ENCODE measurements around the gene ZNF282. TPM values are rescaled to one million over a fixed set of nuclear protein-coding genes. Genes with fewer than 3 reads are reported as not detected.

The ZNF282 gene
- total and polyA plus RNA-seq, 9 of the 15 experiments (the other 6 are each of a cell fraction or from before 2014, with no cell fraction given), result 0.76 to 58.6 (median 17.4) TPM

- TF ChIP-seq REST (IDR thresholded peaks at IDR 0.05; ENCODE audit: borderline replicate concordance), result peak; percentile 33; the same call in 1 of the 2 replicates
- peak; percentile 51; the same call in 1 of the 2 replicates for TF ChIP-seq REST (CRISPR knock-in tag; IDR thresholded peaks at IDR 0.05; ENCODE audit: low read depth)
- TF ChIP-seq ZNF780A (CRISPR knock-in tag; IDR thresholded peaks at IDR 0.05), result no peak
- no peak for TF ChIP-seq MEIS2 (IDR thresholded peaks at IDR 0.05; ENCODE audit: partially characterized antibody)
- peak; percentile 51 for TF ChIP-seq PML (IDR thresholded peaks at IDR 0.05; ENCODE audit: low read length)
- TF ChIP-seq MLX (CRISPR knock-in tag; conservative IDR thresholded peaks at IDR 0.05), result no peak; a peak in 2 of 4 replicates
- no peak for TF ChIP-seq ZNF3 (CRISPR knock-in tag; IDR thresholded peaks at IDR 0.05)
- no peak for TF ChIP-seq MAFG (tag; conservative IDR thresholded peaks at IDR 0.05)
- TF ChIP-seq CREM (IDR thresholded peaks at IDR 0.05; ENCODE audit: low read depth), result peak; percentile 74
- TF ChIP-seq NFATC3 (IDR thresholded peaks at IDR 0.05), result peak; percentile 78; the same call in 1 of the 2 replicates
- no peak for TF ChIP-seq JUNB (CRISPR knock-in tag; conservative IDR thresholded peaks at IDR 0.05)
- no peak for TF ChIP-seq ZNF589 (CRISPR knock-in tag; IDR thresholded peaks at IDR 0.05; ENCODE audit: low read depth)
- peak in 1 of 2 experiments; percentile 77; a peak in 1 of 3 replicates for TF ChIP-seq CBX3 (IDR thresholded peaks at IDR 0.05; ENCODE audit: borderline replicate concordance in 1 of 2, low read length in 2 of 2)
- TF ChIP-seq TEAD2 (tag; IDR thresholded peaks at IDR 0.05), result 0 out of 2 replicates have a peak, but pooled peaks have one; percentile 8
- TF ChIP-seq, protein P1, sequence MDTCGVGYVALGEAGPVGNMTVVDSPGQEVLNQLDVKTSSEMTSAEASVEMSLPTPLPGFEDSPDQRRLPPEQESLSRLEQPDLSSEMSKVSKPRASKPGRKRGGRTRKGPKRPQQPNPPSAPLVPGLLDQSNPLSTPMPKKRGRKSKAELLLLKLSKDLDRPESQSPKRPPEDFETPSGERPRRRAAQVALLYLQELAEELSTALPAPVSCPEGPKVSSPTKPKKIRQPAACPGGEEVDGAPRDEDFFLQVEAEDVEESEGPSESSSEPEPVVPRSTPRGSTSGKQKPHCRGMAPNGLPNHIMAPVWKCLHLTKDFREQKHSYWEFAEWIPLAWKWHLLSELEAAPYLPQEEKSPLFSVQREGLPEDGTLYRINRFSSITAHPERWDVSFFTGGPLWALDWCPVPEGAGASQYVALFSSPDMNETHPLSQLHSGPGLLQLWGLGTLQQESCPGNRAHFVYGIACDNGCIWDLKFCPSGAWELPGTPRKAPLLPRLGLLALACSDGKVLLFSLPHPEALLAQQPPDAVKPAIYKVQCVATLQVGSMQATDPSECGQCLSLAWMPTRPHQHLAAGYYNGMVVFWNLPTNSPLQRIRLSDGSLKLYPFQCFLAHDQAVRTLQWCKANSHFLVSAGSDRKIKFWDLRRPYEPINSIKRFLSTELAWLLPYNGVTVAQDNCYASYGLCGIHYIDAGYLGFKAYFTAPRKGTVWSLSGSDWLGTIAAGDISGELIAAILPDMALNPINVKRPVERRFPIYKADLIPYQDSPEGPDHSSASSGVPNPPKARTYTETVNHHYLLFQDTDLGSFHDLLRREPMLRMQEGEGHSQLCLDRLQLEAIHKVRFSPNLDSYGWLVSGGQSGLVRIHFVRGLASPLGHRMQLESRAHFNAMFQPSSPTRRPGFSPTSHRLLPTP (IDR thresholded peaks at IDR 0.05; ENCODE audit: borderline replicate concordance, extremely low read depth, insufficient read length), result no peak
- no peak; the same call in 1 of the 2 replicates for TF ChIP-seq ETV1 (tag; conservative IDR thresholded peaks at IDR 0.05; ENCODE audit: low read depth)
- TF ChIP-seq MTA2 (IDR thresholded peaks at IDR 0.05; ENCODE audit: low read depth), result peak; percentile 51; the same call in 1 of the 2 replicates
Measured at GRCh38 chr7:149147072-149147751, 48.1 kb upstream of the ZNF282 start, which contains the start of gene ZNF398 (continued).
